CD8-positive, alpha-beta memory T cell (primary cell): Measurements from ENCODE around the gene HS3ST6. TPM values are rescaled to one million over a fixed set of nuclear protein-coding genes. Genes with fewer than 3 reads are reported as not detected.
"Not testable (repeated sequence)": the region's sequence is repeated elsewhere in the genome, so short reads cannot be mapped to it uniquely, and the experiment has no call there.

Experiments
- CTCF ChIA-PET: fragments of 350-600 bp; sonication (Branson Sonifier 250); formaldehyde crosslinking; loops from one replicate; lab custom pipeline; 2021; ENCODE audit warnings: antibody characterized with exemption; lab: Charles Lee
- POLR2A ChIA-PET: fragments of 350-600 bp; sonication (Branson Sonifier 250); formaldehyde crosslinking; loops from one replicate; lab custom pipeline; 2021; ENCODE audit warnings: antibody characterized with exemption; lab: Charles Lee
- DNase-seq, 5 donors: peaks; one replicate each; pipeline versions ENCODE4 v3.0.0 to v3.0.0-alpha.2; 2020 to 2022; ENCODE audit warnings: mixed read lengths in 1 of 5
- H3K27ac ChIP-seq: one replicate; pipeline ENCODE4 v1.7.0; 2013; ENCODE audit warnings: low read depth, mild to moderate bottlenecking, low read length, moderate library complexity
- H3K27me3 ChIP-seq: 2 replicates; pipeline ENCODE4 v1.7.0; 2013; ENCODE audit warnings: low read length, mild to moderate bottlenecking; ENCODE audit not compliant: insufficient read depth, poor library complexity, severe bottlenecking
- H3K36me3 ChIP-seq: 2 replicates; pipeline ENCODE4 v1.7.0; 2013; ENCODE audit warnings: mild to moderate bottlenecking, low read length, moderate library complexity; ENCODE audit not compliant: insufficient read depth
- H3K4me1 ChIP-seq: 2 replicates; pipeline ENCODE4 v1.7.0; 2013; ENCODE audit warnings: mild to moderate bottlenecking, low read length, moderate library complexity; ENCODE audit not compliant: insufficient read depth
- H3K4me3 ChIP-seq: 2 replicates; pipeline ENCODE4 v1.7.0; 2013; ENCODE audit warnings: mild to moderate bottlenecking, low read length
- H3K9me3 ChIP-seq: 2 replicates; pipeline ENCODE4 v1.7.0; 2013; ENCODE audit warnings: mild to moderate bottlenecking, low read length
- H3K27ac Mint-ChIP-seq, 8 donors: one replicate each; pipeline ENCODE4 v1.8.0; 2020 to 2021; ENCODE audit warnings: mixed read lengths in 8 of 8, mild to moderate bottlenecking in 6 of 8, inconsistent platforms in 3 of 8, moderate library complexity in 3 of 8
- H3K27me3 Mint-ChIP-seq, 2 donors: one replicate each; pipeline ENCODE4 v1.8.0; 2020 to 2021; ENCODE audit warnings: mixed read lengths in 2 of 2, mild to moderate bottlenecking in 1 of 2, moderate library complexity in 1 of 2
- H3K36me3 Mint-ChIP-seq, 3 donors: one replicate each; pipeline ENCODE4 v1.8.0; 2020 to 2021; ENCODE audit warnings: mixed read lengths in 3 of 3, inconsistent platforms in 1 of 3, mild to moderate bottlenecking in 1 of 3
- H3K4me1 Mint-ChIP-seq, 3 donors: one replicate each; pipeline ENCODE4 v1.8.0; 2020 to 2021; ENCODE audit warnings: mixed read lengths in 3 of 3, inconsistent platforms in 1 of 3, mild to moderate bottlenecking in 1 of 3
- H3K4me3 Mint-ChIP-seq, 7 donors: one replicate each; pipeline ENCODE4 v1.8.0; 2020 to 2021; ENCODE audit warnings: mixed read lengths in 7 of 7, mild to moderate bottlenecking in 6 of 7, moderate library complexity in 4 of 7, inconsistent platforms in 2 of 7
- H3K9me3 Mint-ChIP-seq, 5 donors: one replicate each; pipeline ENCODE4 v1.8.0; 2020 to 2022; ENCODE audit warnings: mixed read lengths in 5 of 5, mild to moderate bottlenecking in 3 of 5, moderate library complexity in 2 of 5, inconsistent platforms in 1 of 5
- polyA plus RNA-seq: library from polyadenylated mRNA; unstranded; fragments of 300-500 nt; fragmentation: Illumina TruSeq; gene quantifications from one replicate; pipeline ENCODE4 v1.2.3, GENCODE V29; 2021
- total RNA-seq, 2 experiments: library from RNA; stranded (reverse); gene quantifications; one replicate each; pipeline ENCODE4 v1.2.3, GENCODE V29; 2021

HS3ST6 gene
- total and polyA plus RNA-seq, 3 experiments from 2014 or later = not detected

GRCh38 chr16:1876066-1876465 is 42.1 kb downstream of the HS3ST6 start:
- H3K4me1 ChIP-seq, H3K9me3 ChIP-seq, H3K4me3 ChIP-seq, POLR2A ChIA-PET, H3K4me3 Mint-ChIP-seq, H3K27ac ChIP-seq, H3K36me3 Mint-ChIP-seq, H3K27me3 ChIP-seq, DNase-seq, H3K9me3 Mint-ChIP-seq, CTCF ChIA-PET, H3K4me1 Mint-ChIP-seq, H3K36me3 ChIP-seq: not testable (repeated sequence)
- peaks cover 24 to 36% of the 10 kb centered on the region in 2 donors for H3K27me3 Mint-ChIP-seq
- peak overlapping the region in 1 of 8 donors; percentile 10 for H3K27ac Mint-ChIP-seq

- H3K9me3 ChIP-seq = no peaks in the 10 kb centered on the region
- H3K36me3 ChIP-seq = no peaks in the 10 kb centered on the region
- H3K27me3 ChIP-seq = peaks cover 3% of the 10 kb centered on the region
- H3K4me3 Mint-ChIP-seq = no peak overlapping the region
- H3K36me3 Mint-ChIP-seq = no peaks in the 10 kb centered on the region
- no peak overlapping the region for H3K27ac Mint-ChIP-seq
- H3K27me3 Mint-ChIP-seq = peaks cover 24 to 40% of the 10 kb centered on the region in 2 donors
- no peaks in the 10 kb centered on the region for H3K4me1 ChIP-seq
- POLR2A ChIA-PET = no interaction called here
- no peak overlapping the region for H3K4me3 ChIP-seq
- H3K9me3 Mint-ChIP-seq = no peaks in the 10 kb centered on the region
- CTCF ChIA-PET = no interaction called here
- peaks cover 0 to 4% (median 3%) of the 10 kb centered on the region in 3 donors for H3K4me1 Mint-ChIP-seq
- H3K27ac ChIP-seq = no peak overlapping the region
- DNase-seq = no peak
These were observed 43.4 kb downstream of the HS3ST6 start for GRCh38 chr16:1874854-1875253.

GRCh38 chr16:1871974-1872635 is 46.1 kb downstream of the HS3ST6 start, which contains the start of gene MEIOB:
TSS of gene MEIOB (minus strand) at chr16:1872164. CDS start at chr16:1868175, 3,989 bp downstream.
- H3K4me1 Mint-ChIP-seq = peaks cover 0 to 4% (median 3%) of the 10 kb centered on the region in 3 donors
- Histone ChIP-seq H3K4me3 (no peak within 1 kb of the TSS), H3K9me3 (no peaks in the 10 kb centered on the region), H3K36me3 (no peaks in the 10 kb centered on the region), H3K4me1 (no peaks in the 10 kb centered on the region), H3K27me3 (peaks cover 3% of the 10 kb centered on the region), H3K27ac (no peak within 1 kb of the TSS)
- DNase-seq = peak in 2 of 5 donors; percentile 16 to 30
- H3K9me3 Mint-ChIP-seq = no peaks in the 10 kb centered on the region
- ChIA-PET CTCF (interaction anchor here (1.0 kb wide), 1 partner anchor 8 kb away, joined by 3 read pairs; no protein-coding TSS in a partner anchor), POLR2A (no interaction called here)
- peaks cover 24 to 25% of the 10 kb centered on the region in 2 donors for H3K27me3 Mint-ChIP-seq
- no peaks in the 10 kb centered on the region for H3K36me3 Mint-ChIP-seq
- H3K27ac Mint-ChIP-seq = no peak within 1 kb of the TSS
- H3K4me3 Mint-ChIP-seq = peak within 1 kb of the TSS in 4 of 7 donors; percentile 16 to 69 (median 42)

GRCh38 chr16:1870365-1871082 is 47.7 kb downstream of the HS3ST6 start:
- peaks cover 17 to 28% of the 10 kb centered on the region in 2 donors for H3K27me3 Mint-ChIP-seq
- Histone ChIP-seq H3K27ac (no peak overlapping the region), H3K9me3 (no peaks in the 10 kb centered on the region), H3K36me3 (no peaks in the 10 kb centered on the region), H3K27me3 (peaks cover 3% of the 10 kb centered on the region), H3K4me3 (no peak overlapping the region), H3K4me1 (no peaks in the 10 kb centered on the region)
- ChIA-PET CTCF (no interaction called here), POLR2A (interaction anchor here (0.6 kb wide), 1 partner anchor 15 kb away, joined by 3 read pairs; no protein-coding TSS in a partner anchor)
- H3K27ac Mint-ChIP-seq = no peak overlapping the region
- no peak overlapping the region for H3K4me3 Mint-ChIP-seq
- H3K9me3 Mint-ChIP-seq = no peaks in the 10 kb centered on the region
- no peaks in the 10 kb centered on the region for H3K36me3 Mint-ChIP-seq
- H3K4me1 Mint-ChIP-seq = peaks cover 0 to 4% (median 3%) of the 10 kb centered on the region in 3 donors
- DNase-seq = no peak

GRCh38 chr16:1865902-1866690 is 52.1 kb downstream of the HS3ST6 start:
- Mint-ChIP-seq H3K4me1 (no peaks in the 10 kb centered on the region), H3K9me3 (no peaks in the 10 kb centered on the region), H3K27ac (no peak overlapping the region), H3K36me3 (no peaks in the 10 kb centered on the region), H3K27me3 (peaks cover 17 to 18% of the 10 kb centered on the region in 2 donors), H3K4me3 (no peak overlapping the region)
- DNase-seq = no peak
- Histone ChIP-seq H3K4me3 (no peak overlapping the region), H3K27me3 (no peaks in the 10 kb centered on the region), H3K36me3 (no peaks in the 10 kb centered on the region), H3K27ac (no peak overlapping the region), H3K4me1 (no peaks in the 10 kb centered on the region), H3K9me3 (no peaks in the 10 kb centered on the region)
- ChIA-PET CTCF (interaction anchor here (1.2 kb wide), 1 partner anchor 24 kb away, joined by 3 read pairs; no protein-coding TSS in a partner anchor), POLR2A (no interaction called here)

- H3K4me1 Mint-ChIP-seq = no peaks in the 10 kb centered on the region
- ChIA-PET POLR2A (no interaction called here), CTCF (interaction anchor here (0.9 to 1.2 kb wide), 4 partner anchors 9 to 65 kb away, joined by 3 read pairs; no protein-coding TSS in a partner anchor)
- no peak overlapping the region for H3K4me3 Mint-ChIP-seq
- no peaks in the 10 kb centered on the region for H3K9me3 Mint-ChIP-seq
- no peak overlapping the region for H3K4me3 ChIP-seq
- no peaks in the 10 kb centered on the region for H3K36me3 ChIP-seq
- no peaks in the 10 kb centered on the region for H3K9me3 ChIP-seq
- peaks cover 14 to 31% of the 10 kb centered on the region in 2 donors for H3K27me3 Mint-ChIP-seq
- H3K27ac ChIP-seq = no peak overlapping the region
- no peaks in the 10 kb centered on the region for H3K36me3 Mint-ChIP-seq
- H3K27me3 ChIP-seq = no peaks in the 10 kb centered on the region
- no peaks in the 10 kb centered on the region for H3K4me1 ChIP-seq
- peak overlapping the region in 1 of 8 donors; percentile 43 for H3K27ac Mint-ChIP-seq
- peak in 2 of 5 donors; percentile 11 to 41 for DNase-seq
These were observed 54.3 kb downstream of the HS3ST6 start for GRCh38 chr16:1863681-1864460.

GRCh38 chr16:1862394-1862793 is 55.8 kb downstream of the HS3ST6 start:
- H3K27ac ChIP-seq = no peak overlapping the region
- H3K9me3 ChIP-seq = no peaks in the 10 kb centered on the region
- DNase-seq = no peak
- Mint-ChIP-seq H3K9me3 (no peaks in the 10 kb centered on the region), H3K27ac (no peak overlapping the region), H3K4me3 (no peak overlapping the region), H3K4me1 (no peaks in the 10 kb centered on the region), H3K36me3 (no peaks in the 10 kb centered on the region), H3K27me3 (peaks cover 15 to 42% of the 10 kb centered on the region in 2 donors)
- ChIA-PET CTCF (no interaction called here), POLR2A (no interaction called here)
- H3K4me3 ChIP-seq = no peak overlapping the region
- H3K4me1 ChIP-seq = no peaks in the 10 kb centered on the region
- H3K36me3 ChIP-seq = no peaks in the 10 kb centered on the region
- no peaks in the 10 kb centered on the region for H3K27me3 ChIP-seq
